Measurements from ENCODE around the gene CCDC136.

Gene CCDC136

GRCh38 chr7:128791121-128791971 lies at the start of gene CCDC136:
Gene CCDC136, plus strand, starts transcription at chr7:128791968. Its CDS starts 444 bp downstream, at chr7:128792412.
- DNase-seq (ENCODE audit: low read depth in 2 of 2) = peak; percentile 41 to 67

GRCh38 chr7:128742206-128742605 lies 49.6 kb upstream of the CCDC136 start:
- no peak for DNase-seq (ENCODE audit: low read depth in 2 of 2)

- DNase-seq (ENCODE audit: low read depth in 2 of 2) = no peak
Observed at GRCh38 chr7:128743112-128743772, 48.5 kb upstream of the CCDC136 start.

GRCh38 chr7:128744366-128744905 lies 47.3 kb upstream of the CCDC136 start:
- DNase-seq (ENCODE audit: low read depth in 2 of 2) = no peak

DNA sequence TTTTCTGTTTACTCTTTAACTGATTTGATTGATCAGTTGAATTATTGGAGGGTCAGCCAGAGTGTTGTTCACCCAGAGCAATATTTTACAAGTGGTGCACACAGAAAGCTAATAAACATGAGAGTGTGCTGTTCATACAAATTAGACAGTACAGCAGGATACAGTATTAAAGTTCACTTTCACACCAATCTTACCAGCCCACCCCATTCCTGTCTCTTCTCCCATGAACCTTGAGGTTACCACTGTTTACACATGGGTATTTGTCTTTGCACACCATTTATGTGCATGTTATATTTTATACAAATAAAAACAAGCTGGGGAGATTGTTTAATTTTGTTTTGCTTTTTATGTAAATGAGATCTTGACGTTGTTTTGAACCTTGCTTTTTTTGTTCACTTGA lies 46.1 kb upstream of the CCDC136 start:
- no peak for DNase-seq (ENCODE audit: low read depth in 2 of 2)

- no peak for DNase-seq (ENCODE audit: low read depth in 2 of 2)
Observed at GRCh38 chr7:128747327-128748079, 44.3 kb upstream of the CCDC136 start.

- no peak for DNase-seq (ENCODE audit: low read depth in 2 of 2)
Observed at GRCh38 chr7:128752251-128752650, 39.5 kb upstream of the CCDC136 start.

DNA sequence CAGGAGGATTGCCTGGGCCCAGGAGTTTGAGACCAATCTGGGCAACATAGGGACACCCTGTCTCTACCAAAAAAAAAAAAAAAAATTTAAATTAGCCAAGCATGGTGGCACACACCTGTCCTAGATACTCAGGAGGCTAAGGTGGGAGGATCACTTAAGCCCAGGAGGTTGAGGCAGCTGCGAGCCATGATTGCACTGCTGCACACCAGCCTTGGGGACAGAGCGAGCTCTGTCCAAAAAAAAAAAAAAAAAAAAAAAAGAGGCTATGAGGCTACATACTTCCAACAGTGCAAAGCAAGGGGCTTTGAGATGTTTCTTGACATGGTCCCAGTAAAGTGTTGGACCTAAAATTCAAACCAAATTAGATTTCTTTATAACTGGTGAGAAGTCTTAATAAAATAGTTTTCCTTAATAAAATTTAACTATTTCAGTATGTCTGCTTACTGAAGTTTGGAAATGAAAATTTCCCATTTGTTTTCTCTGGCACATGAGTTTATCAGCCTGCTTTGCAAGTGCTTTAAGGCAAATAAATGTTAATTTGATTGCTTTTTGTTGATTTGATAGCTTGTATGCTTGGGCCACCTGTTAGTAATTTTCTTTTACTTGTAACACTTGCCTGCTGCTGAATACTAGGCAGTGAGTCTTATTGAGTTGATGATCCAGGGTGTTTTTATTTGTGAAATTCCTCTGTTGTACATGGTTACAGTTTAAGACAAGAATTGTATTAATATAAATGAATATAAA lies 36.5 kb upstream of the CCDC136 start:
- DNase-seq (ENCODE audit: low read depth in 2 of 2) = no peak

DNA sequence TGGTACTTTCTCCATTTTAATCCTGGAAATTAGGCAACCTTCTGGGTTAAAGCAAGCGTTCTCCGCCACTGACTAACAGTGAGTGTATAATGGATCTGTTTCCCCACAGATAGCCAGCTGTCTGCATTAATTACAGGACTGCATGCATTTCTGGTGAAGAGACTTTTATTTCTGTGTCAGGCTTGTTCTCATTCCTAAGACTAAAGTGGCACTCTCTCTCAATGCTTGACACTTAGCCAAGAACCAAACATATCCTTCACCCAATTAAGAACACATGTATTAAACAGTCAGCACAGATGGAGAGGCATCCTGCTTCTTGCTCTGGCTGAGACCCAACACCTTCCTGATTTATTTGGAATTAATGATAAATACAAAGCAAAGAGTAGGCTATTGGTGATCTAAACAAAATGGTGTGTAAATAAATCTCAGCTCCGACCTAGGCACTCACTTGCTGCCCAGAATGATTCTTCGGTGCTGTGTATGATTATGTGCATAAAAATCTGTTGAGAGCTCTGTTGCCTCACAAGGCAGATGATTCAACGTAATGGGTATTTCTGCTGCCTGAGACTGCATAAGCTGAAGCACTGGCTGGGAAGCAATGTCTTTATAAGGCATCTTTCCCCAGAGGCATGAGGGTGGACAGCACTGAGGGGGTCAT lies 35.8 kb upstream of the CCDC136 start:
- DNase-seq (ENCODE audit: low read depth in 2 of 2) = no peak

DNA sequence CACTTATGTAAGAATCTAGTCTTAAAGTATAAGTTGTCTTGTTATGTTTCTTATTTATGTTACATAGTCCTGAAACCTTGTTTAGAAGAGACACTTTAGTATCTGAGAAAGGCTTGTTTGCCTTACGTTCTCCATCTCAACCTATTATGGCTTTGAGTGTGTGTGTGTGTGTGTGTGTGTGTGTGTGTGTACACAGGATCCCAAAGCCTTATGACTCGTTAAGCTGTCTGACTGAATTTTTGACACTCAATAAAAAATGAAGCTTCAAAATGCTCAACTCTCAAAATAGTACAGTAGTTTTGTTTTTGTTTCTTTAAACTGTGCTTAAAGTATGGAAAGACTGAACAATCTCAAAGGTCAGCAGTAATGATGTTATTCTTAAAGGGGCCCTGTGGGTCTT lies 34.6 kb upstream of the CCDC136 start:
- no peak for DNase-seq (ENCODE audit: low read depth in 2 of 2)

DNA sequence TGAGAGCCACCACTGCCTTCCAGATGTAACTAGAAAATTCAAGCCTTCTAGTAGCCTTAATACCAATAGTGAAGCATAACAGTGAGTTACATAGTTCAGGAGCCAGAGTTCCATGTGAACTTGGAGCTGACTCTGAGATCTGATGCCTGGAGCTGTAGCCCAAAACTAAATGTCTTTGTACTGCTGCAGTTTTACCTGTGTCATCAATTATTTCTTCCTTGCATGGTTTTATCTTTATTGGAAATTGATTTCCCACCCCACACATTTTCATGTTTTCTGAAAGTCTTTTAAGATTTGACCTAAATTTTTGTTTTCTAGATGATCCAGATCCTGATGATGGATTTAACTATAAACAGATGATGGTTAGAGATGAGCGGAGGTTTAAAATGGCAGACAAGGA lies 33.2 kb upstream of the CCDC136 start:
- DNase-seq (ENCODE audit: low read depth in 2 of 2) = no peak

- no peak for DNase-seq (ENCODE audit: low read depth in 2 of 2)
Observed at GRCh38 chr7:128759242-128759641, 32.5 kb upstream of the CCDC136 start.

GRCh38 chr7:128763541-128763940 lies 28.2 kb upstream of the CCDC136 start:
- DNase-seq (ENCODE audit: low read depth in 2 of 2) = no peak

- DNase-seq (ENCODE audit: low read depth in 2 of 2) = no peak
Observed at GRCh38 chr7:128767475-128768110, 24.2 kb upstream of the CCDC136 start.

DNA sequence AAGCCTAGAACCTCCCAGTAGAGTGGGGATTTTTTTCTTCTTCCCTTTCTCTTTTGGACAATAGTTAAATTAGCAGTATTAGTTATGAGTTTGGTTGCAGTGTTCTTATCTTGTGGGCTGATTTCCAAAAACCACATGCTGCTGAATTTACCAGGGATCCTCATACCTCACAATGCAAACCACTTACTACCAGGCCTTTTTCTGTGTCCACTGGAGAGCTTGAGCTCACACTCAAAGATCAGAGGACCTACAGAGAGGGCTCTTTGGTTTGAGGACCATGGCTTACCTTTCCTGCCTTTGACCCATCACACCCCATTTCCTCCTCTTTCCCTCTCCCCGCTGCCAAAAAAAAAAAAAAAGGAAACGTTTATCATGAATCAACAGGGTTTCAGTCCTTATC lies 21.5 kb upstream of the CCDC136 start:
- no peak for DNase-seq (ENCODE audit: low read depth in 2 of 2)

GRCh38 chr7:128773604-128774003 lies 18.2 kb upstream of the CCDC136 start:
- DNase-seq (ENCODE audit: low read depth in 2 of 2) = no peak

GRCh38 chr7:128774029-128774689 lies 17.6 kb upstream of the CCDC136 start:
- DNase-seq (ENCODE audit: low read depth in 2 of 2) = no peak

GRCh38 chr7:128774921-128775320 lies 16.8 kb upstream of the CCDC136 start:
- DNase-seq (ENCODE audit: low read depth in 2 of 2) = no peak

DNA sequence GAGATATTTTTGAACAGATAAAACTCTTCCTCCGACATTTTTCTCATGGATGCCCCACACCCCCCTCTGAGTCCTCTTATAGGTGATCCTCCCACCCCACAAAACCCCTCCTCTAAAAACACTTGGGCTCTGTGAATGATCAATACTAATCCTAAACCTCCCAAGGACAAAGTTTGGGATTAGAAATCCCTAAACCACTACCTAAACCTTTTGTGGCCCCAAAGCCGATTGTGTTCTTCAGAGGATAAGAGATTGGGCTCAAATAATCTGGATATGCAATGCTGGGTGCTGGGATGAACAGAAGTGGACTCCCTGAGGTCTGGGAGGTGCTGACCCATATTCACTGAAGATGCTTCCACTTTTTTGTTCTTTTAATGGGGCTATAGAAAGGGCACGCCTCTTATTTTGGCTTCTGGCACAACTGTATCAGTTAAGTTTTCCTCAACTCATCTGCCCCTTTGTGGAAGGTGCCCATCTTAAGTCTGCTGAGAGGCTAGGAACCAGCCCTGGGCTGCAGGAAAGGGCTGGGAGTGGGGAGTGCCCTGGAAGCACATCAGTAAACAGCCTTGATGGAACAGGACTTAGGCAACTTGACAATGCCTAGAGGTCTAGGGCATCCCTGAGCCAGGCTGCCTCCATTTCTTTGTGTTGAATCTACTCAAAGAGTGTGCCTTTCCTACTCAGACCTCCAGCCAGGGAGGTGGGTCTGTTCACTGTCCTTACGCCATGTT lies 15.9 kb upstream of the CCDC136 start, which contains the start of gene OPN1SW:
Gene OPN1SW (minus strand): TSS at position 51 of the 731 bp plus-strand sequence. CDS start 13 bp downstream, at position 38.
- no peak for DNase-seq (ENCODE audit: low read depth in 2 of 2)

Data from stimulated activated CD4-positive, alpha-beta T cell treated with anti-CD3 and anti-CD28 coated beads, Interleukin-15, amount 100 ng/mL, for 48 hours (primary cell).